Tibial artery (tissue), 4 donors: ENCODE results near the gene TAS2R4.
A peak's percentile ranks its signal among the peaks of the same experiment; 100 is the strongest.
"Not testable (repeated sequence)": the region's sequence is repeated elsewhere in the genome, so short reads cannot be mapped to it uniquely, and the experiment has no call there.

Experiments
- DNase-seq, 2 donors: peaks; one replicate each; pipeline ENCODE4 v3.0.0-alpha.2; 2019
- H3K27ac ChIP-seq, 2 donors: fragments of 200-600 bp; sonication (generic) in 1 of 2; 1 replicate in 1 of 2; 2 replicates in 1 of 2; pipeline ENCODE4 v1.5.1; 2018 to 2019; ENCODE audit warnings: mild to moderate bottlenecking in 1 of 2
- H3K27me3 ChIP-seq, 2 donors: fragments of 200-600 bp; sonication (generic) in 1 of 2; one replicate each; pipeline versions ENCODE4 v1.5.1 to v1.6.0; 2016 to 2019
- H3K36me3 ChIP-seq, 3 donors: fragments of 200-600 bp; sonication (generic) in 2 of 3; one replicate each; pipeline ENCODE4 v1.5.1; 2016 to 2019; ENCODE audit warnings: mild to moderate bottlenecking in 2 of 3
- H3K4me1 ChIP-seq, 4 donors: fragments of 200-600 bp; sonication (generic) in 2 of 4; 1 replicate in 3 of 4; 2 replicates in 1 of 4; pipeline ENCODE4 v1.5.1; 2016 to 2019
- H3K4me3 ChIP-seq, 2 donors: fragments of 200-600 bp; sonication (generic) in 1 of 2; 1 replicate in 1 of 2; 2 replicates in 1 of 2; pipeline ENCODE4 v1.5.1; 2018 to 2019; ENCODE audit warnings: mild to moderate bottlenecking in 2 of 2
- H3K9me3 ChIP-seq, 3 donors: fragments of 200-600 bp; sonication (generic) in 1 of 3; one replicate each; pipeline ENCODE4 v1.5.1; 2016 to 2019
- intact Hi-C: fragments of 100-400 bp; cut with DNase I; formaldehyde crosslinking; loops from one replicate; pipeline ENCODE4 v1.15.0; 2023; ENCODE audit warnings: low total_unique reads
- TF ChIP-seq, protein P1 (sequence below), 2 experiments: fragments of 200-600 bp in 1 of 2; fragments of 450-650 bp in 1 of 2; IDR thresholded peaks; one replicate each; pipeline ENCODE4 v1.5.1; 2017 to 2019; ENCODE audit warnings: antibody characterized with exemption in 2 of 2, mild to moderate bottlenecking in 1 of 2, moderate library complexity in 1 of 2

TAS2R4 gene

DNA sequence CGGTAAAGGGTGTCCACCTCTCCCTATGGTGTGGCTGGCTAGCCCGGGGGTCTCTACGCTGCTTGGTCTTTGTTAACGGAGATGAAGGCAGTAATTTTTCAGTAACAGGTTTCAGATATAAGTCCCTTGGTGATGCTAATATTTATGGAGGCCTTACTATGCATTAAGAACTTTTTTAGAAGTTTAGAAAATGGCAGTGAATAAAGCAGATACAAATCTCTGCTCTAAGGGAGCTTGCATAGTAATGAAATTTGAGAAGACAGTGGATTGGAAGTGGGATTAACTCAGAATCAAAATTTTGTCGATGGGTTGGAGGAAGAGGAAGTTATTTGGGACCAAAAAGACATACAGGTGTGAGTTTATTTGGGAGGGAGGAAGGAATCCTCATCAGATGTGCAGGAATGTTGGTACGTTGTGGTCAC lies 37.9 kb upstream of the TAS2R4 start:
- peaks cover 28 to 32% (median 29%) of the 10 kb centered on the region in 3 donors for H3K36me3 ChIP-seq
- intact Hi-C loops = loop anchor here (5.0 kb wide), 1 partner anchor 721 kb away; no protein-coding TSS in a partner anchor
- TF ChIP-seq, protein P1, sequence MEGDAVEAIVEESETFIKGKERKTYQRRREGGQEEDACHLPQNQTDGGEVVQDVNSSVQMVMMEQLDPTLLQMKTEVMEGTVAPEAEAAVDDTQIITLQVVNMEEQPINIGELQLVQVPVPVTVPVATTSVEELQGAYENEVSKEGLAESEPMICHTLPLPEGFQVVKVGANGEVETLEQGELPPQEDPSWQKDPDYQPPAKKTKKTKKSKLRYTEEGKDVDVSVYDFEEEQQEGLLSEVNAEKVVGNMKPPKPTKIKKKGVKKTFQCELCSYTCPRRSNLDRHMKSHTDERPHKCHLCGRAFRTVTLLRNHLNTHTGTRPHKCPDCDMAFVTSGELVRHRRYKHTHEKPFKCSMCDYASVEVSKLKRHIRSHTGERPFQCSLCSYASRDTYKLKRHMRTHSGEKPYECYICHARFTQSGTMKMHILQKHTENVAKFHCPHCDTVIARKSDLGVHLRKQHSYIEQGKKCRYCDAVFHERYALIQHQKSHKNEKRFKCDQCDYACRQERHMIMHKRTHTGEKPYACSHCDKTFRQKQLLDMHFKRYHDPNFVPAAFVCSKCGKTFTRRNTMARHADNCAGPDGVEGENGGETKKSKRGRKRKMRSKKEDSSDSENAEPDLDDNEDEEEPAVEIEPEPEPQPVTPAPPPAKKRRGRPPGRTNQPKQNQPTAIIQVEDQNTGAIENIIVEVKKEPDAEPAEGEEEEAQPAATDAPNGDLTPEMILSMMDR (IDR thresholded peaks at IDR 0.05) = no peak
- H3K4me3 ChIP-seq = peak overlapping the region; percentile 67 to 75
- H3K27me3 ChIP-seq = no peaks in the 10 kb centered on the region
- no peaks in the 10 kb centered on the region for H3K9me3 ChIP-seq
- H3K4me1 ChIP-seq = peaks cover 0 to 22% (median 14%) of the 10 kb centered on the region in 4 donors
- no peak for DNase-seq
- peak overlapping the region; percentile 78 to 83 for H3K27ac ChIP-seq

DNA sequence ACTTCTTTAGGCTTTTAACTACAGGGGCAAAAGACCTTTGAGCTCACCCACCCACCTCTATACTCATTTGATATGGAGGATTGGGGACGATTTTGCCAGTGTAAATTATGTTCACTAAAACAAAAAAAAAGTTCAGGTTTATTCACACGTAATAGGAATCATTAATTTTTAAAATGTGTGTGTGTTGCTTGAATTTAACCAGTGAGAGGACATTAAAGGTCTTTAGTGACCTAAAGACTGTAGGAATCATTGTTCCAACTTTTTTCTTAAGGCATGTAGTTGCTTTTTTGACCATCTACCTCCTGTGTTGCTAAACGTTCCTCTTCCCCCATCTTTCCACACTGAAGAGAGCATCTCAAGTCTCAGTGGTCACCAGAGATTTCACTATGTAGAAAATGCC lies 37.2 kb upstream of the TAS2R4 start:
- peaks cover 34 to 39% (median 35%) of the 10 kb centered on the region in 3 donors for H3K36me3 ChIP-seq
- peaks cover 0 to 22% (median 14%) of the 10 kb centered on the region in 4 donors for H3K4me1 ChIP-seq
- DNase-seq = no peak
- no peaks in the 10 kb centered on the region for H3K9me3 ChIP-seq
- H3K27me3 ChIP-seq = no peaks in the 10 kb centered on the region
- peak overlapping the region in 1 of 2 donors; percentile 83 for H3K27ac ChIP-seq
- intact Hi-C loops = loop anchor here (5.0 kb wide), 1 partner anchor 722 kb away; no protein-coding TSS in a partner anchor
- TF ChIP-seq, protein P1 (IDR thresholded peaks at IDR 0.05) = no peak
- peak overlapping the region in 1 of 2 donors; percentile 67 for H3K4me3 ChIP-seq

DNA sequence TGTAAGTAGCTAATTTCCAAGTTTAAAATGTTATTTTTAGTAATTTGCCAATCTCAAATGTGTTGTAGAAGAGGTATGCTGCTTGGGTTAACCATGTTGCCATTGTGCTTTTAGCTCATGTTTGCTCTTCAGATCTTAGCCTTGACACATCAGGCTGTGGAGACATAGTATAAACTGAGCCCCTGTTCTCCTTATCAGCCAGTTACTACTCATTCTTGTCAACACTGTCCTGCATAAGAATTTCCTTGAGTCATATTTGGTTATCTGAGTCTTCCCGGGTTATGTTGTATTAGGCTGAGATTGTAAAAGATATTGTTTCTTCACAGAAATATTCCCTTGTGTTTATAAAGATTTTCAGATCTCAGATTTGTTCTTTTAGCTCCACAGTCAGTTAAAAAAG lies 34.2 kb upstream of the TAS2R4 start:
- Histone ChIP-seq H3K4me3 (no peak overlapping the region), H3K9me3 (no peaks in the 10 kb centered on the region), H3K4me1 (peaks cover 0 to 17% (median 12%) of the 10 kb centered on the region in 4 donors), H3K27me3 (no peaks in the 10 kb centered on the region), H3K27ac (no peak overlapping the region), H3K36me3 (peaks cover 63 to 67% (median 64%) of the 10 kb centered on the region in 3 donors)
- intact Hi-C loops = no loop called here
- no peak for DNase-seq
- TF ChIP-seq, protein P1 (IDR thresholded peaks at IDR 0.05) = no peak

DNA sequence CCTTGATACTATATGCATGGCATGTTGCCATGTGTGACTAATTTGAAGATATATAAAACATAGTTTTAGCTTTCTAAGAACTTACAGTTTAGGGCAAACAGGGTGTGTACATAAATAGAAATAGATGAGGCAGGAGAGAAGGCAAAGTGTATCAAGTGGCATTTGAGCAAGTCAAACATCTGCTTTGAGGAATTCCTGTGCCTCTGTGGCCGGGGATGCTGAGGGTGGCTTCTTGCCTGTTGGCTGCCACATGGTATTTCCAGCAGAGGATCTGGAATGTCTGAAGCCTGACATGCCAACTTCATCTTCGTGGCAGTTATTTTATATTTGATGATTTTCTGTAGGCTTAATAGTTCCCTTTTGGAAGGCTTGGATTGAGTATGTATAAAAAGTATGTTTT lies 32.3 kb upstream of the TAS2R4 start:
- H3K36me3 ChIP-seq = peaks cover 78 to 86% (median 82%) of the 10 kb centered on the region in 3 donors
- H3K27me3 ChIP-seq = no peaks in the 10 kb centered on the region
- intact Hi-C loops = no loop called here

DNA sequence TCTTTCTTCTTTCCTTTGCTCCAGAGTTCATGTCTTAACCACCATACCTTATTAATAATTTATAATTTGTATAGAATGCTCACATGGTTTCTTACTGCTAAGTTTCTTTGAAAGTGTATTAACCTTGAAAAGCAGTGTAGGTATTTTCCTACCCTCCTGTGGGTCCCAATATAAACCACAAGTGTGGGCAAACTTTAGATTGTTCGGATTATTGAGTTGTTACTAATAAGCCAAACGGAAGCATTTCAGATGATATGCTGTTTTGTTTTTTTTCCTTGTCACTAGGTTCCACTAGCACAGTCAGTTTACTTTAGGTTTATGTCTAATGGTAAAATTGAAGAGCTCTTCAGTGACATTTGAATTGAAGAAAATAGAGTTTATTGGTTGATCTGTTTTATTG lies 28.1 kb upstream of the TAS2R4 start:
- Histone ChIP-seq H3K27ac (no peak overlapping the region), H3K36me3 (peaks cover 94 to 98% (median 98%) of the 10 kb centered on the region in 3 donors), H3K4me1 (no peaks in the 10 kb centered on the region), H3K27me3 (no peaks in the 10 kb centered on the region), H3K4me3 (no peak overlapping the region), H3K9me3 (peaks cover 2 to 19% (median 18%) of the 10 kb centered on the region in 3 donors)
- DNase-seq = no peak
- intact Hi-C loops = no loop called here
- TF ChIP-seq, protein P1 (IDR thresholded peaks at IDR 0.05) = no peak

More for the DNA sequence above, 32.3 kb upstream of the TAS2R4 start:
- DNase-seq = no peak
- TF ChIP-seq, protein P1 (IDR thresholded peaks at IDR 0.05) = no peak
- H3K27ac ChIP-seq = no peak overlapping the region
- no peak overlapping the region for H3K4me3 ChIP-seq
- H3K9me3 ChIP-seq = no peaks in the 10 kb centered on the region
- H3K4me1 ChIP-seq = peaks cover 0 to 8% (median 6%) of the 10 kb centered on the region in 4 donors

DNA sequence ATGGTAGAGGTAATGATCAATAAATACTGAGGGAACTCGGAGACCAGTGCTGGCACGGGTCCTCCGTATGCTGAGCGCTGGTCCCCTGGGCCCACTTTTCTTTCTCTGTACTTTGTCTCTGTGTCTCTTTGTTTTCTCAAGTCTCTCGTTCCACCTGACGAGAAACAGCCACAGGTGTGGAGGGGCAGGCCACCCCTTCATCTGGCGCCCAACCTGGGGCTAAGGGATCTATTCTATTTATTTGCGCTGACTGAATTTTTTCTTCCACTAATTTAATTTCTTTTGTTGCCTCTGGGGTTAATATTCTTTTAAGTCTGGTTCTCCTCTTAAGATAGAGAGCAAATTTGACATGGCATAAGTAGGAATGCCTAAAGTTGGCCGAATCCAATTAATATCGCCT lies 24.6 kb upstream of the TAS2R4 start:
- intact Hi-C loops, H3K27me3 ChIP-seq, H3K4me1 ChIP-seq, H3K4me3 ChIP-seq, DNase-seq, H3K27ac ChIP-seq: not testable (repeated sequence)
- H3K36me3 ChIP-seq = peaks cover 60 to 94% (median 65%) of the 10 kb centered on the region in 3 donors
- peaks cover 2 to 19% (median 18%) of the 10 kb centered on the region in 3 donors for H3K9me3 ChIP-seq
